Activated CD4-positive, alpha-beta T cell treated with anti-CD3 and anti-CD28 coated beads, Interleukin-2, amount 10 ng/mL, durations not matched to agents 7 days and 5 days (primary cell): ENCODE measurements around the gene ANKS1B. TPM values are rescaled to one million over a fixed set of nuclear protein-coding genes. Genes with fewer than 3 reads are reported as not detected.

Source experiments
- CTCF ChIA-PET: fragments of 350-600 bp; sonication (Branson Sonifier 250); formaldehyde crosslinking; loops from one replicate; lab custom pipeline; 2021; ENCODE audit warnings: antibody characterized with exemption; lab: Charles Lee
- POLR2A ChIA-PET: fragments of 350-600 bp; sonication (Branson Sonifier 250); formaldehyde crosslinking; loops from one replicate; lab custom pipeline; 2021; ENCODE audit warnings: antibody characterized with exemption; lab: Charles Lee
- DNase-seq: peaks from one replicate; pipeline ENCODE4 v3.0.0-alpha.2; 2020
- H3K27ac Mint-ChIP-seq: one replicate; pipeline ENCODE4 v1.8.0; 2021; ENCODE audit warnings: mild to moderate bottlenecking, moderate library complexity, mixed read lengths
- H3K27me3 Mint-ChIP-seq: one replicate; pipeline ENCODE4 v1.8.0; 2021; ENCODE audit warnings: mixed read lengths
- H3K36me3 Mint-ChIP-seq: one replicate; pipeline ENCODE4 v1.8.0; 2021; ENCODE audit warnings: low read depth, mixed read lengths
- H3K4me1 Mint-ChIP-seq: one replicate; pipeline ENCODE4 v1.8.0; 2021; ENCODE audit warnings: mixed read lengths
- H3K4me3 Mint-ChIP-seq: one replicate; pipeline ENCODE4 v1.8.0; 2021; ENCODE audit warnings: mild to moderate bottlenecking, moderate library complexity, mixed read lengths
- H3K9me3 Mint-ChIP-seq: one replicate; pipeline ENCODE4 v1.8.0; 2021; ENCODE audit warnings: mixed read lengths
- total RNA-seq, 2 experiments: library from RNA; stranded (reverse); gene quantifications; one replicate each; pipeline ENCODE4 v1.2.3, GENCODE V29; 2021

The ANKS1B gene
- total RNA-seq, 2 experiments from 2014 or later: 0.17 to 0.25 TPM

GRCh38 chr12:98799146-98799810, 1185.5 kb downstream of the ANKS1B start:
- POLR2A ChIA-PET: no interaction called here
- Mint-ChIP-seq H3K36me3 (no peaks in the 10 kb centered on the region), H3K4me1 (no peaks in the 10 kb centered on the region), H3K9me3 (no peaks in the 10 kb centered on the region), H3K27me3 (peaks cover 24% of the 10 kb centered on the region), H3K4me3 (no peak overlapping the region), H3K27ac (no peak overlapping the region)
- no peak for DNase-seq
- CTCF ChIA-PET: no interaction called here

- peaks cover 33% of the 10 kb centered on the region for H3K27me3 Mint-ChIP-seq
- H3K9me3 Mint-ChIP-seq: no peaks in the 10 kb centered on the region
- H3K4me1 Mint-ChIP-seq: no peaks in the 10 kb centered on the region
- CTCF ChIA-PET: no interaction called here
- H3K4me3 Mint-ChIP-seq: no peak overlapping the region
- no peak overlapping the region for H3K27ac Mint-ChIP-seq
- H3K36me3 Mint-ChIP-seq: no peaks in the 10 kb centered on the region
- POLR2A ChIA-PET: no interaction called here
- no peak for DNase-seq
Measured at GRCh38 chr12:98797200-98797599, 1187.5 kb downstream of the ANKS1B start.

DNA sequence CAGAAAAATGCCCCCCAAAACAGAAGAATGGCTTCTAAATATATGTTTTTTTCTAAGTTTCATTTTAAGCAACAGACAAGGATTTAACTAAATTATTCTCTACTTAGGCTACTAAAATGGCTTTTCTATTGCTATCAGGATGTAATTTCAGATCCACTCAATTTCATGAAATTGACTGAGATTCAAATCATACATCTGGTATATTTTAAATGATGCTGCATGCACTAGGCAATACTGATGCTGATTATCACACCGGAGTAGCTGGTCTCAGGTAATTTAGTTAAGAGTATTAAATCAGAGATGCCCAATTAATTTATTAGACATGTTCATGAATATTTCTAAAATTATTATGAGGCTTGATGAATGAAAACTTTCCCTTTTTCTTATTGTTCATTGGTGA, 1188.0 kb downstream of the ANKS1B start:
- no peak overlapping the region for H3K4me3 Mint-ChIP-seq
- H3K27ac Mint-ChIP-seq: no peak overlapping the region
- no peak for DNase-seq
- POLR2A ChIA-PET: no interaction called here
- peaks cover 31% of the 10 kb centered on the region for H3K27me3 Mint-ChIP-seq
- H3K9me3 Mint-ChIP-seq: no peaks in the 10 kb centered on the region
- no peaks in the 10 kb centered on the region for H3K4me1 Mint-ChIP-seq
- H3K36me3 Mint-ChIP-seq: no peaks in the 10 kb centered on the region
- CTCF ChIA-PET: no interaction called here

GRCh38 chr12:98793121-98793520, 1191.6 kb downstream of the ANKS1B start:
- Mint-ChIP-seq H3K27me3 (peaks cover 26% of the 10 kb centered on the region), H3K9me3 (no peaks in the 10 kb centered on the region), H3K27ac (no peak overlapping the region), H3K36me3 (no peaks in the 10 kb centered on the region), H3K4me1 (no peaks in the 10 kb centered on the region), H3K4me3 (no peak overlapping the region)
- ChIA-PET CTCF (no interaction called here), POLR2A (no interaction called here)
- DNase-seq: no peak

DNA sequence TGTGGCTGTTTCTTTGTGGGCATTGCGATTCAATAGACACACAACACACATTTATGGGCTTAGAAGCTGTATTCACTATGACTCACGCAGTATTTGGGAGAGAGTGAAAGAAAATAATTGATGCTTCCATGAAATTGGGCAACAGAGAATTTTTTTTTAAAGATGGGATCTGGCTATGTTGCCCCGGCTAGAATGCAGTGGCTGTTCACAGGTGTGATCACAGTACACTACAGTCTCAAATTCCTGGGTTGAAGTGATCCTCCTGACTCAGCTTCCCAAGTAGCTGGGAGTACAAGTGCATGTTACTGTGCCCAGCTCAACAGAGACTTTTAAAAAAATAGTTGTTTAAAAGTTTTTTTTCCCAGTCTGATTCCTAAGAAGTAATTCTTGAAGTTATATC, 1193.3 kb downstream of the ANKS1B start:
- ChIA-PET POLR2A (no interaction called here), CTCF (no interaction called here)
- Mint-ChIP-seq H3K27me3 (peaks cover 21% of the 10 kb centered on the region), H3K36me3 (no peaks in the 10 kb centered on the region), H3K9me3 (no peaks in the 10 kb centered on the region), H3K4me3 (no peak overlapping the region), H3K27ac (no peak overlapping the region), H3K4me1 (no peaks in the 10 kb centered on the region)
- DNase-seq: no peak

DNA sequence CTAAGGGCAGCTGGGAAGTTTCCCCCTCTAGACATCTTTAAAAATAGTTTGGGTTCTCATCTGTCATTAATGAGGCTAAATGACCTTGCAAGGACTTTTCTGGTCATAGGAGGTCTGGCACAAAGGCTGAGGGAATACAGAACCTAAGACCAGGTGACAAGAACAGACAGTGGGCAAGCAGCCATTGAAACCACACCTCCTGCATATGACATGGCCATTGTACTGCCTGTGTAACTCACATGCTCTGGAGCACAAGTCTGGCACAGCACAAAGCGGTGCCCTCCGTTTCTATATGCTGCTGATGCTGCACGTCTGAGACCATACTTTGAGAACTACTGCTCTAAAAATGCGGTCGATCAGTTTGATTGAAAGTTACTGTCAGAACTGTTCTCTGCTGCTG, 1196.3 kb downstream of the ANKS1B start:
- no peaks in the 10 kb centered on the region for H3K36me3 Mint-ChIP-seq
- H3K4me1 Mint-ChIP-seq: no peaks in the 10 kb centered on the region
- H3K9me3 Mint-ChIP-seq: no peaks in the 10 kb centered on the region
- CTCF ChIA-PET: no interaction called here
- POLR2A ChIA-PET: no interaction called here
- no peak overlapping the region for H3K4me3 Mint-ChIP-seq
- no peak for DNase-seq
- H3K27me3 Mint-ChIP-seq: peaks cover 15% of the 10 kb centered on the region
- H3K27ac Mint-ChIP-seq: no peak overlapping the region

GRCh38 chr12:98786653-98787052, 1198.1 kb downstream of the ANKS1B start:
- CTCF ChIA-PET: interaction anchor here (0.9 to 1.3 kb wide), 2 partner anchors 14 to 33 kb away, joined by 3 to 4 read pairs; no protein-coding TSS in a partner anchor

GRCh38 chr12:98783420-98783819, 1201.3 kb downstream of the ANKS1B start:
- no peak overlapping the region for H3K4me3 Mint-ChIP-seq
- no peak for DNase-seq
- POLR2A ChIA-PET: no interaction called here
- H3K27ac Mint-ChIP-seq: no peak overlapping the region
- CTCF ChIA-PET: interaction anchor here (1.2 kb wide), 1 partner anchor 9 kb away, joined by 3 read pairs; no protein-coding TSS in a partner anchor
- H3K4me1 Mint-ChIP-seq: no peaks in the 10 kb centered on the region
- peaks cover 12% of the 10 kb centered on the region for H3K27me3 Mint-ChIP-seq
- no peaks in the 10 kb centered on the region for H3K9me3 Mint-ChIP-seq
- no peaks in the 10 kb centered on the region for H3K36me3 Mint-ChIP-seq

More at GRCh38 chr12:98786653-98787052, 1198.1 kb downstream of the ANKS1B start:
- Mint-ChIP-seq H3K27me3 (peaks cover 8% of the 10 kb centered on the region), H3K4me1 (no peaks in the 10 kb centered on the region), H3K36me3 (no peaks in the 10 kb centered on the region), H3K9me3 (no peaks in the 10 kb centered on the region), H3K27ac (no peak overlapping the region), H3K4me3 (no peak overlapping the region)
- no peak for DNase-seq
- POLR2A ChIA-PET: no interaction called here

- Mint-ChIP-seq H3K4me3 (no peak overlapping the region), H3K4me1 (no peaks in the 10 kb centered on the region), H3K36me3 (no peaks in the 10 kb centered on the region), H3K9me3 (no peaks in the 10 kb centered on the region), H3K27me3 (peaks cover 10% of the 10 kb centered on the region), H3K27ac (no peak overlapping the region)
- no peak for DNase-seq
- POLR2A ChIA-PET: no interaction called here
- CTCF ChIA-PET: no interaction called here
Measured at GRCh38 chr12:98780261-98780660, 1204.5 kb downstream of the ANKS1B start.

- no peak overlapping the region for H3K27ac Mint-ChIP-seq
- H3K27me3 Mint-ChIP-seq: peaks cover 2% of the 10 kb centered on the region
- CTCF ChIA-PET: no interaction called here
- POLR2A ChIA-PET: no interaction called here
- no peaks in the 10 kb centered on the region for H3K9me3 Mint-ChIP-seq
- H3K4me3 Mint-ChIP-seq: no peak overlapping the region
- peaks cover 3% of the 10 kb centered on the region for H3K4me1 Mint-ChIP-seq
- no peaks in the 10 kb centered on the region for H3K36me3 Mint-ChIP-seq
- no peak for DNase-seq
Measured at GRCh38 chr12:98772818-98773217, 1211.9 kb downstream of the ANKS1B start.

- H3K27me3 Mint-ChIP-seq: no peaks in the 10 kb centered on the region
- peaks cover 3% of the 10 kb centered on the region for H3K4me1 Mint-ChIP-seq
- H3K4me3 Mint-ChIP-seq: no peak overlapping the region
- no peaks in the 10 kb centered on the region for H3K36me3 Mint-ChIP-seq
- ChIA-PET CTCF (no interaction called here), POLR2A (no interaction called here)
- no peak for DNase-seq
- H3K27ac Mint-ChIP-seq: no peak overlapping the region
- H3K9me3 Mint-ChIP-seq: no peaks in the 10 kb centered on the region
Measured at GRCh38 chr12:98771811-98772752, 1212.7 kb downstream of the ANKS1B start.

DNA sequence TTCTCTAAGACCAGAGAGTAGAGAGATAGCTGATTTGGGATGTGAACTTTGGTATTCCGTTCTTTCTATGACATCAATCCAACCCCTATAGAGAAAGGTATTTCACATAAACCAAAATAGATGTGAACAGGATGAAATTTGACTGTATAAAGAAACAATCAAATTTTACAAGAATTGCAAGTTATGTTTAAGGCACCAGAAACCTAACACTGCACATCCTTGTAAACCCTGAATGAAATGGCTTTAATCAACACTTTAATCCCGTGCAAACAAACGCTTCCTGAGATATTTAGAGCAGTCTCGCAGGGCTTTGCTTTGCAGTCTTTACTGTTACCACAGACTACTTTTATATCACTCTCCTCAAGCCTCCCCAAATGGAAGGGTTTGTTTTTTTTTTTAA, 1214.5 kb downstream of the ANKS1B start:
- no peak for DNase-seq
- Mint-ChIP-seq H3K27ac (no peak overlapping the region), H3K4me1 (peaks cover 3% of the 10 kb centered on the region), H3K4me3 (no peak overlapping the region), H3K27me3 (no peaks in the 10 kb centered on the region), H3K36me3 (no peaks in the 10 kb centered on the region), H3K9me3 (no peaks in the 10 kb centered on the region)
- ChIA-PET POLR2A (no interaction called here), CTCF (no interaction called here)

DNA sequence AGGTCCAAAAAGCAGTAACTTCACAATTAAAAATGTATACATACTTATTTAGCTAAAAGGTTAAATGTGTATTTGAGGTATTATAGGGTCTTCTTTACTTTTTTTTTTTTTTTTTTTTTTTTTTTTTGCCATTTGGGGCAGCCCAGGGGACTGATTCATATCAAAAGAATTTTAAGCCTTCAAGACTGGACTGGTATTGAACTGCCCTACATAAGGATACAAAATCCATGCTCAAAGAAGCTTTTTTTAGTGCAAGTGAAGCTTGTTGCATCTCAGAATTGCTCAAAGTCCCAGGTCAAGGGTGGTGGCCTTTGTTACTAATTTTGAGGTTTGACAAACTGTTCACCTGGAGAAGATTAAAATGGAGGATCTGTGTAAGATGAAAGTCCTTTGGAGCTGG, 1215.7 kb downstream of the ANKS1B start:
- CTCF ChIA-PET: no interaction called here

More for the DNA sequence above, 1215.7 kb downstream of the ANKS1B start:
- DNase-seq: no peak
- Mint-ChIP-seq H3K9me3 (no peaks in the 10 kb centered on the region), H3K4me3 (no peak overlapping the region), H3K4me1 (peaks cover 3% of the 10 kb centered on the region), H3K27ac (no peak overlapping the region), H3K36me3 (no peaks in the 10 kb centered on the region), H3K27me3 (peaks cover 4% of the 10 kb centered on the region)
- POLR2A ChIA-PET: interaction anchor here (0.6 kb wide), 1 partner anchor 15 kb away, joined by 3 read pairs; no protein-coding TSS in a partner anchor
